Effector CD8-positive, alpha-beta T cell (primary cell): Measurements from ENCODE around the gene BCL2L1.
"Not testable (repeated sequence)": the region's sequence is repeated elsewhere in the genome, so short reads cannot be mapped to it uniquely, and the experiment has no call there.

Experiments used
- DNase-seq: peaks from one replicate; lab custom pipeline; 2025; lab: John Stamatoyannopoulos, UW

Gene BCL2L1

GRCh38 chr20:31648104-31648503, 74.6 kb downstream of the BCL2L1 start:
- DNase-seq, result not testable (repeated sequence)

- DNase-seq, result no peak
Observed at GRCh38 chr20:31644701-31645100, 78.0 kb downstream of the BCL2L1 start.

- DNase-seq, result no peak
Observed at GRCh38 chr20:31643522-31643921, 79.1 kb downstream of the BCL2L1 start.

GRCh38 chr20:31642837-31643236, 79.8 kb downstream of the BCL2L1 start:
- no peak for DNase-seq

- DNase-seq, result no peak
Observed at GRCh38 chr20:31641391-31641790, 81.3 kb downstream of the BCL2L1 start.

- DNase-seq, result no peak
Observed at GRCh38 chr20:31640259-31640658, 82.4 kb downstream of the BCL2L1 start.

GRCh38 chr20:31638816-31639215, 83.9 kb downstream of the BCL2L1 start:
- no peak for DNase-seq

- no peak for DNase-seq
Observed at GRCh38 chr20:31638317-31638716, 84.4 kb downstream of the BCL2L1 start.

- DNase-seq, result no peak
Observed at GRCh38 chr20:31637660-31638059, 85.0 kb downstream of the BCL2L1 start, which contains the start of gene COX4I2. Gene COX4I2, plus strand, starts transcription at chr20:31637912. Its CDS starts 1,106 bp downstream, at chr20:31639018.

GRCh38 chr20:31633339-31633914, 89.2 kb downstream of the BCL2L1 start:
- no peak for DNase-seq

GRCh38 chr20:31632548-31633338, 89.9 kb downstream of the BCL2L1 start:
- DNase-seq, result no peak

GRCh38 chr20:31630187-31630790, 92.4 kb downstream of the BCL2L1 start:
- DNase-seq, result no peak

GRCh38 chr20:31628057-31628456, 94.6 kb downstream of the BCL2L1 start:
- DNase-seq, result not testable (repeated sequence)

- not testable (repeated sequence) for DNase-seq
Observed at GRCh38 chr20:31626534-31626933, 96.1 kb downstream of the BCL2L1 start.

GRCh38 chr20:31623123-31623505, 99.6 kb downstream of the BCL2L1 start:
- not testable (repeated sequence) for DNase-seq

GRCh38 chr20:31620246-31620645, 102.4 kb downstream of the BCL2L1 start:
- no peak for DNase-seq

- no peak for DNase-seq
Observed at GRCh38 chr20:31617432-31618104, 105.1 kb downstream of the BCL2L1 start.

GRCh38 chr20:31615416-31615815, 107.3 kb downstream of the BCL2L1 start:
- no peak for DNase-seq
